WTC11 (cell line): ENCODE data around the gene RIPOR3. TPM values are rescaled to one million over a fixed set of nuclear protein-coding genes. Genes with fewer than 3 reads are reported as not detected.

ENCODE experiments used
- ATAC-seq: fragments of 200-7000 bp; cut with Tn5 transposase; 2 replicates; pipeline ENCODE4 v1.10.0; 2021; ENCODE audit warnings: mild to moderate bottlenecking, moderate library complexity
- CTCF ChIA-PET: fragments of 300-600 bp; sonication (Branson Sonifier 250); formaldehyde crosslinking; loops from one replicate; lab custom pipeline; 2021; ENCODE audit warnings: antibody characterized with exemption; lab: Charles Lee
- POLR2A ChIA-PET: fragments of 350-600 bp; sonication (Branson Sonifier 250); formaldehyde crosslinking; loops from one replicate; lab custom pipeline; 2021; ENCODE audit warnings: antibody characterized with exemption; lab: Charles Lee
- DNase-seq: peaks from one replicate; pipeline ENCODE4 v3.0.0; 2021; ENCODE audit warnings: low spot score
- H3K27ac Mint-ChIP-seq: 2 replicates; pipeline ENCODE4 v1.8.0; 2021; ENCODE audit warnings: mixed read lengths
- H3K27me3 Mint-ChIP-seq: 2 replicates; pipeline ENCODE4 v1.8.0; 2021; ENCODE audit warnings: low read depth, mild to moderate bottlenecking, moderate library complexity, mixed read lengths
- H3K36me3 Mint-ChIP-seq: 2 replicates; pipeline ENCODE4 v1.8.0; 2021; ENCODE audit warnings: mixed read lengths
- H3K4me1 Mint-ChIP-seq: 2 replicates; pipeline ENCODE4 v1.8.0; 2022; ENCODE audit warnings: mixed read lengths
- H3K4me3 Mint-ChIP-seq: 2 replicates; pipeline ENCODE4 v1.8.0; 2021; ENCODE audit warnings: mild to moderate bottlenecking, moderate library complexity, mixed read lengths
- H3K9me3 Mint-ChIP-seq: 2 replicates; pipeline ENCODE4 v1.8.0; 2021; ENCODE audit warnings: mixed read lengths
- AR ChIP-seq: fragments of 250-450 bp; sonication (Bioruptor Pico); IDR thresholded peaks from 2 replicates; pipeline ENCODE4 v1.9.0; 2021; ENCODE audit warnings: mild to moderate bottlenecking
- ATF1 ChIP-seq: sonication (generic); formaldehyde crosslinking; IDR thresholded peaks from 2 replicates; pipeline ENCODE4 v1.8.1; 2023; ENCODE audit warnings: mild to moderate bottlenecking, moderate library complexity, missing genetic modification reagents
- GABPB1 ChIP-seq: sonication (generic); formaldehyde crosslinking; IDR thresholded peaks from 2 replicates; pipeline ENCODE4 v1.8.1; 2023; ENCODE audit warnings: mild to moderate bottlenecking, missing genetic modification reagents
- HMGXB4 ChIP-seq: sonication (generic); formaldehyde crosslinking; IDR thresholded peaks from 2 replicates; pipeline ENCODE4 v1.8.1; 2023; ENCODE audit warnings: mild to moderate bottlenecking, moderate library complexity, missing genetic modification reagents
- IRF1 ChIP-seq: sonication (generic); formaldehyde crosslinking; IDR thresholded peaks from 2 replicates; pipeline ENCODE4 v1.8.0; 2023; ENCODE audit warnings: missing genetic modification reagents
- JAZF1 ChIP-seq: fragments of 250-450 bp; sonication (Bioruptor Pico); IDR thresholded peaks from 2 replicates; pipeline ENCODE4 v1.9.0; 2021; ENCODE audit warnings: moderate library complexity, mild to moderate bottlenecking, inconsistent platforms
- KAT7 ChIP-seq: sonication (generic); formaldehyde crosslinking; IDR thresholded peaks from 2 replicates; pipeline ENCODE4 v1.8.1; 2023; ENCODE audit warnings: missing genetic modification reagents, mild to moderate bottlenecking, borderline replicate concordance
- NR2C2 ChIP-seq: sonication (generic); formaldehyde crosslinking; IDR thresholded peaks from 2 replicates; pipeline ENCODE4 v1.8.0; 2022; ENCODE audit warnings: mild to moderate bottlenecking, missing genetic modification reagents
- OVOL2 ChIP-seq: fragments of 250-450 bp; sonication (Bioruptor Pico); IDR thresholded peaks from 2 replicates; pipeline ENCODE4 v1.9.0; 2021; ENCODE audit warnings: mild to moderate bottlenecking, borderline replicate concordance
- SMAD3 ChIP-seq: sonication (generic); formaldehyde crosslinking; IDR thresholded peaks from 2 replicates; pipeline ENCODE4 v1.8.0; 2022; ENCODE audit warnings: missing genetic modification reagents, mild to moderate bottlenecking, borderline replicate concordance
- SOX15 ChIP-seq: fragments of 250-450 bp; sonication (Bioruptor Pico); IDR thresholded peaks from 2 replicates; pipeline ENCODE4 v1.9.0; 2021; ENCODE audit warnings: mild to moderate bottlenecking
- ZNF671 ChIP-seq: fragments of 250-450 bp; sonication (Bioruptor Pico); IDR thresholded peaks from 2 replicates; pipeline ENCODE4 v1.8.0; 2021; ENCODE audit warnings: mild to moderate bottlenecking
- total RNA-seq: library from RNA; stranded (reverse); gene quantifications from 3 replicates; pipeline ENCODE4 v1.2.3, GENCODE V29; 2021
- TF ChIP-seq, protein P1 (sequence below): sonication (generic); formaldehyde crosslinking; IDR thresholded peaks from 2 replicates; pipeline ENCODE4 v1.8.1; 2023; ENCODE audit warnings: mild to moderate bottlenecking, missing genetic modification reagents, moderate library complexity
- TF ChIP-seq, protein P2 (sequence below): sonication (generic); formaldehyde crosslinking; conservative IDR thresholded peaks from 2 replicates; pipeline ENCODE4 v1.8.1; 2022; ENCODE audit warnings: mild to moderate bottlenecking, missing genetic modification reagents
- TF ChIP-seq, protein P3 (sequence below): sonication (generic); formaldehyde crosslinking; IDR thresholded peaks from 2 replicates; pipeline ENCODE4 v1.8.0; 2022; ENCODE audit warnings: mild to moderate bottlenecking, missing genetic modification reagents

The RIPOR3 gene
- total RNA-seq, 1 experiment from 2014 or later = 6.5 TPM

GRCh38 chr20:50675671-50676376 is 15.5 kb downstream of the RIPOR3 start:
- POLR2A ChIA-PET = no interaction called here
- CTCF ChIA-PET = interaction anchor here (0.7 to 2.4 kb wide), 5 partner anchors 12 to 117 kb away, joined by 3 to 9 read pairs (median 4); no protein-coding TSS in a partner anchor
- Mint-ChIP-seq H3K27me3 (no peaks in the 10 kb centered on the region), H3K4me1 (peaks cover 24% of the 10 kb centered on the region), H3K9me3 (no peaks in the 10 kb centered on the region), H3K36me3 (no peaks in the 10 kb centered on the region), H3K27ac (peak overlapping the region; percentile 22; the same call in 1 of the 2 replicates), H3K4me3 (no peak overlapping the region)
- ATAC-seq (peak; percentile 58), DNase-seq (peak; percentile 26)
- TF ChIP-seq SMAD3 (CRISPR knock-in tag) = no peak
- TF ChIP-seq GABPB1 = peak; percentile 37; the same call in 1 of the 2 replicates

DNA sequence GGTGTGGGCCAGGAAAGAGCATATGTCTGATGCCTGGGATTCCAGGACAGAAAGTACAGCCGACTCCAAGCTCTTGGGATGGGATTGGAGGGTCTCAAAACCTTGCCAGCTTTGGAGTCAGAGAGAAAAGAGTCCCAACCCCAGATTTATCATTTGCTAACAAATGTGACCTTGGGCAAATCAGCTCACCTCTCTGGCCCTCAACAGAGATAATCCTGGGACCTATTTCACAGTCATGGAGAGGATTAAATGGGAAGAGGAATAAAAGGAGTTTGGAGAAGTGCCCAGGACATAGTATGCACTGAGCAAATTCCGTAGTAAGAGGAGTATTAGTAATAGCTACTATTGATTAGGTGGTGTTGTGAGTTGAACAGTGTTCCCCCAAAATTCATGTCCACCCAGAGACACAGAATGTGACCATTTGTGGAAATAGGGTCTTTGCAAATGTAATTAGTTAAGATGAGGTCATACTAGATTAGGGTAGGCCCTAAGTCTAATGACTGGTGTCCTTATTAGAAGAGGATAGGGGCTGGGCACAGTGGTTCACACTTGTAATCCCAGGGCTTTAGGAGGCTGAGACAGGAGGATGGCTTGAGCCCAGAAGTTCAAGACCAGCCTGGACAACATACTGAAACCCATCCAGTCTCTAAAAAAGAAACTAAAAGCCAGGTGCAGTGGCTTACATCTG is 17.1 kb downstream of the RIPOR3 start:
- ChIA-PET POLR2A (no interaction called here), CTCF (interaction anchor here (1.9 kb wide), 1 partner anchor 39 kb away, joined by 5 read pairs; no protein-coding TSS in a partner anchor)
- no peak for DNase-seq
- no peaks in the 10 kb centered on the region for H3K36me3 Mint-ChIP-seq
- no peak for ATAC-seq
- no peak overlapping the region for H3K27ac Mint-ChIP-seq
- no peaks in the 10 kb centered on the region for H3K9me3 Mint-ChIP-seq
- peaks cover 20% of the 10 kb centered on the region for H3K4me1 Mint-ChIP-seq
- H3K4me3 Mint-ChIP-seq = no peak overlapping the region
- no peak for TF ChIP-seq OVOL2 (CRISPR knock-in tag)
- H3K27me3 Mint-ChIP-seq = no peaks in the 10 kb centered on the region

DNA sequence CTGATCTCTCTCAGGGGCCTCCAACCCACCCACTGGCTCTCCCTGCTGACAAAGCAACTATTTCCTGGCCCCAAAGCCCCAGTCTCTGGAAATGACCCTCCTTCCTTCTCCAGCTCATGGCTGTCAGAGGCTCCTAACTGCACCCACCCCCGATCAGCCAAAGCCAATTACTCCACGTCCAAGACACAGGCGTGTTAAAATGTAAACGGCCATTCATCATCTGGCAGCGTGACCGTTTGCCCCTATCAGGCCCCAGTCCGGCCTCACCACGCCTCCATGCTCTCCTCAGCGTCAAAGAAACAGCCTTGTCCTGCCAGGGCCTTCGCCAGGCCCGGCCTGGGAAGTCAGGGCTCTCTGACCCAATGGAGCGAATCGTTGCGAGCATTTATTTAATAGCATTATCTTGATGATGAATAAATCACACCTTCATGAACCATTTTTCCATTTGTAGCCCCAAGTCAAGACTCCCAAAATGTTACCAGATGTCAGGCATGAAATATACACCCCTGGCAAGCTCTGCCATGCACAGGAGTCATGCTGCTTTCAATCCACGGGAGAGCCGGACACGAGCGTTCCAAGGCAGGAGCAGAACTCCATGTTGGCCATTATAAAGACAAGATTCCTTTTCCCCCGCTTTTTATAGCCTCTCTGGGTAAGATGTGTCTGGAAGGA is 17.7 kb downstream of the RIPOR3 start:
- ChIA-PET POLR2A (no interaction called here), CTCF (interaction anchor here (1.1 to 1.9 kb wide), 2 partner anchors 38 to 76 kb away, joined by 3 to 5 read pairs; no protein-coding TSS in a partner anchor)
- ATAC-seq = no peak
- Mint-ChIP-seq H3K9me3 (no peaks in the 10 kb centered on the region), H3K36me3 (no peaks in the 10 kb centered on the region), H3K4me1 (peaks cover 20% of the 10 kb centered on the region), H3K4me3 (no peak overlapping the region), H3K27ac (0 out of 2 replicates have a peak overlapping the region, but pooled peaks have one; percentile 9), H3K27me3 (no peaks in the 10 kb centered on the region; the same call in 1 of the 2 replicates)
- DNase-seq = no peak
- TF ChIP-seq, protein P1, sequence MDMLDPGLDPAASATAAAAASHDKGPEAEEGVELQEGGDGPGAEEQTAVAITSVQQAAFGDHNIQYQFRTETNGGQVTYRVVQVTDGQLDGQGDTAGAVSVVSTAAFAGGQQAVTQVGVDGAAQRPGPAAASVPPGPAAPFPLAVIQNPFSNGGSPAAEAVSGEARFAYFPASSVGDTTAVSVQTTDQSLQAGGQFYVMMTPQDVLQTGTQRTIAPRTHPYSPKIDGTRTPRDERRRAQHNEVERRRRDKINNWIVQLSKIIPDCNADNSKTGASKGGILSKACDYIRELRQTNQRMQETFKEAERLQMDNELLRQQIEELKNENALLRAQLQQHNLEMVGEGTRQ (CRISPR knock-in tag) = no peak
- TF ChIP-seq GABPB1 = 0 out of 2 replicates have a peak, but pooled peaks have one; percentile 17
- no peak for TF ChIP-seq SOX15 (CRISPR knock-in tag)
- TF ChIP-seq AR (CRISPR knock-in tag) = no peak
- TF ChIP-seq HMGXB4 (CRISPR knock-in tag) = no peak

DNA sequence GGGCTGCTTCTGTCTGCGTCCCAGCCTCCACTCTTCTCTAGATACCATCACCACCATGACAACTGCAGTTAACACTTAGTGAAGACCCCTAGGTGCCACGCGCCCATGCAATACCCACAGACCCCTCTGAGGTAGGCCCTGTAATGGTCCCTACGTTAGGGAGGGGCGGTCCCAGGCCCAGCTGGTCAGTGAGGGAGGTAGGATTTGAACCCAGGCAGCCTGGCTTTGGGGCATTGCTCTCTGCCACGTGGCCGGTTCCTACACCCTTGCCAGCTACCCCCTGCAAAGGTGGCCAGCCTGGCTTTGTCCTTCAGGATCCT is 18.2 kb downstream of the RIPOR3 start:
- ChIA-PET CTCF (interaction anchor here (1.1 kb wide), 1 partner anchor 76 kb away, joined by 3 read pairs; no protein-coding TSS in a partner anchor), POLR2A (no interaction called here)
- H3K4me3 Mint-ChIP-seq = no peak overlapping the region
- no peak overlapping the region for H3K27ac Mint-ChIP-seq
- DNase-seq = no peak
- ATAC-seq = no peak
- H3K27me3 Mint-ChIP-seq = no peaks in the 10 kb centered on the region; the same call in 1 of the 2 replicates
- peaks cover 15% of the 10 kb centered on the region for H3K4me1 Mint-ChIP-seq
- no peaks in the 10 kb centered on the region for H3K9me3 Mint-ChIP-seq
- H3K36me3 Mint-ChIP-seq = no peaks in the 10 kb centered on the region
- no peak for TF ChIP-seq NR2C2 (CRISPR knock-in tag)
- no peak for TF ChIP-seq AR (CRISPR knock-in tag)
- no peak for TF ChIP-seq SMAD3 (CRISPR knock-in tag)
- no peak for TF ChIP-seq IRF1
- TF ChIP-seq, protein P2, sequence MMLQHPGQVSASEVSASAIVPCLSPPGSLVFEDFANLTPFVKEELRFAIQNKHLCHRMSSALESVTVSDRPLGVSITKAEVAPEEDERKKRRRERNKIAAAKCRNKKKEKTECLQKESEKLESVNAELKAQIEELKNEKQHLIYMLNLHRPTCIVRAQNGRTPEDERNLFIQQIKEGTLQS (CRISPR knock-in tag) = no peak
- no peak for TF ChIP-seq ATF1 (CRISPR knock-in tag)
- TF ChIP-seq, protein P3, sequence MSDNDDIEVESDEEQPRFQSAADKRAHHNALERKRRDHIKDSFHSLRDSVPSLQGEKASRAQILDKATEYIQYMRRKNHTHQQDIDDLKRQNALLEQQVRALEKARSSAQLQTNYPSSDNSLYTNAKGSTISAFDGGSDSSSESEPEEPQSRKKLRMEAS (CRISPR knock-in tag) = no peak
- no peak for TF ChIP-seq KAT7
- TF ChIP-seq JAZF1 (CRISPR knock-in tag) = no peak
- TF ChIP-seq ZNF671 (CRISPR knock-in tag) = no peak
